ENCODE results near the gene UGT3A1. TPM values are rescaled to one million over a fixed set of nuclear protein-coding genes. Genes with fewer than 3 reads are reported as not detected.

The UGT3A1 gene
- total and polyA plus RNA-seq, 3 experiments from 2014 or later: not detected

DNA sequence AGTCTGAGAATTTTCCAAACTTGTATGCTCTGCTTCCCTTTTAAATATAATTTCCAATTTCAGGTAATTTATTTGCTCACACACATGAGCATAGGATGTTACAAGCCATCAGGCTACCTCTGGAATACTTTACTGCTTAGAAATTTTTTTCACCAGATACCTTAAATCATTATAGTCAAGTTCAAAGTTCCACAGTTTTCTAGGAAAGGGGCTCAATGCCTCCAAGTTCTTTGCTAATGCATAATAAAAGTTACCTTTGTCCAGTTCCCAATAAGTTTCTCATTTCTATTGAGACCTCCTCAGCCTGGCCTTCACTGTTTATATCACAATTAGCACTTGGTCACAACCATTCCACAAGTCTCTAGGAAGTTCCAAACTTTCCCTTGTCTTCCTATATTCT, 16.2 kb upstream of the UGT3A1 start:
- no peak overlapping the region for H3K27ac ChIP-seq (ENCODE audit: low read depth, low read length)
- no peak overlapping the region for H3K27ac Mint-ChIP-seq
- H3K4me3 Mint-ChIP-seq: no peak overlapping the region
- H3K4me3 ChIP-seq (ENCODE audit: low read length): no peak overlapping the region
- DNase-seq: no peak
- no peaks in the 10 kb centered on the region for H3K36me3 Mint-ChIP-seq
- no peaks in the 10 kb centered on the region for H3K36me3 ChIP-seq (ENCODE audit: insufficient read depth, low read length)
- no peaks in the 10 kb centered on the region for H3K4me1 ChIP-seq (ENCODE audit: insufficient read depth, low read length)
- no peaks in the 10 kb centered on the region for H3K9me3 ChIP-seq (ENCODE audit: low read length)
- no peaks in the 10 kb centered on the region for H3K27me3 ChIP-seq (ENCODE audit: insufficient read depth, low read length, poor library complexity, severe bottlenecking)
- CTCF ChIA-PET: no interaction called here
- no peaks in the 10 kb centered on the region for H3K4me1 Mint-ChIP-seq
- H3K27me3 Mint-ChIP-seq: peaks cover 3 to 13% of the 10 kb centered on the region in 2 donors
- POLR2A ChIA-PET: no interaction called here
- peaks cover 3 to 17% (median 13%) of the 10 kb centered on the region in 5 donors for H3K9me3 Mint-ChIP-seq

DNA sequence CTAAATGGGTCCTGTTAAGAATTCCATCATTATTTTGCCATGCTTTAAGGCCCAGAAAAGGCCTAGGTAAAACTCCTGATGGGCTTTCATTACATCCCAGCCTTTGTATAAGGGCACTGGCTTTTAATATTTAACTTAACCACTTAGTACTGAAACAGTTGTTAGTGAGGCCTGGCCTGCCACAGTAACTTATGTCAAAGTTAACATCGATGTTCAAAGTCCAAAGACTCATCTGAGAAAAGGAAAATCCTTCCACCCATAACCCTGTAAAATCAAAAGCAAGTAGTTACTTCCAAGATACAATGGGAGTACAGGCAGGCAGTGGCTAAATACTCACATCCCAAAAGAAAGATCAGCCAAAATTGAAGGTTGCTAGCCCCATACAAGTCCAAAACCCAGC, 15.0 kb upstream of the UGT3A1 start:
- H3K9me3 Mint-ChIP-seq: peaks cover 3 to 17% (median 13%) of the 10 kb centered on the region in 5 donors
- no peaks in the 10 kb centered on the region for H3K4me1 Mint-ChIP-seq
- POLR2A ChIA-PET: no interaction called here
- no peaks in the 10 kb centered on the region for H3K27me3 ChIP-seq (ENCODE audit: insufficient read depth, low read length, poor library complexity, severe bottlenecking)
- no peak overlapping the region for H3K27ac ChIP-seq (ENCODE audit: low read depth, low read length)
- H3K9me3 ChIP-seq (ENCODE audit: low read length): no peaks in the 10 kb centered on the region
- H3K27me3 Mint-ChIP-seq: peaks cover 3 to 19% of the 10 kb centered on the region in 2 donors
- no peaks in the 10 kb centered on the region for H3K4me1 ChIP-seq (ENCODE audit: insufficient read depth, low read length)
- no peak for DNase-seq
- no peak overlapping the region for H3K4me3 ChIP-seq (ENCODE audit: low read length)
- CTCF ChIA-PET: no interaction called here
- H3K27ac Mint-ChIP-seq: no peak overlapping the region
- no peaks in the 10 kb centered on the region for H3K36me3 ChIP-seq (ENCODE audit: insufficient read depth, low read length)
- H3K36me3 Mint-ChIP-seq: no peaks in the 10 kb centered on the region
- H3K4me3 Mint-ChIP-seq: no peak overlapping the region

DNA sequence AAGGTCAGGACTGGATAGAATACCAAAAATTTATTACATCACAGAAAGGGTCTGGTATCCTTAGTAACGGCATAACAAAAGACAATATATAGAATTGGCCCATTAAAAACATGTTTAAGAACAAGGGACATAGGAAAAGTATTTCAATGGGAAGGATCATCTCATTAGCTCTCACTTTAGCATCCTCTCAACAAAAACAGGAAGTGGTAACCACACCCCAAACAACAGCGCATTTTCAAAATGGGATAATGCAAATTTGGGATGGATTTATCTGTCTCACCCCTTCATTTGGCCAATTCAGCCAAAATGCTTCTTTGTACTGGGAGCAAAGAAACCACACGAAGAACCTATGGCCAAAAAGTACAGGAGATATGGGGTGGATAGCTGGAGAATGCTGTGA, 9.8 kb upstream of the UGT3A1 start:
- ChIA-PET CTCF (no interaction called here), POLR2A (no interaction called here)
- Histone ChIP-seq H3K27me3 (ENCODE audit: insufficient read depth, low read length, poor library complexity, severe bottlenecking) (no peaks in the 10 kb centered on the region), H3K4me3 (ENCODE audit: low read length) (no peak overlapping the region), H3K27ac (ENCODE audit: low read depth, low read length) (no peak overlapping the region), H3K9me3 (ENCODE audit: low read length) (no peaks in the 10 kb centered on the region), H3K4me1 (ENCODE audit: insufficient read depth, low read length) (no peaks in the 10 kb centered on the region), H3K36me3 (ENCODE audit: insufficient read depth, low read length) (no peaks in the 10 kb centered on the region)
- Mint-ChIP-seq H3K27ac (no peak overlapping the region), H3K36me3 (no peaks in the 10 kb centered on the region), H3K9me3 (no peaks in the 10 kb centered on the region), H3K4me1 (no peaks in the 10 kb centered on the region), H3K27me3 (peaks cover 1 to 26% of the 10 kb centered on the region in 2 donors), H3K4me3 (no peak overlapping the region)
- DNase-seq: no peak

DNA sequence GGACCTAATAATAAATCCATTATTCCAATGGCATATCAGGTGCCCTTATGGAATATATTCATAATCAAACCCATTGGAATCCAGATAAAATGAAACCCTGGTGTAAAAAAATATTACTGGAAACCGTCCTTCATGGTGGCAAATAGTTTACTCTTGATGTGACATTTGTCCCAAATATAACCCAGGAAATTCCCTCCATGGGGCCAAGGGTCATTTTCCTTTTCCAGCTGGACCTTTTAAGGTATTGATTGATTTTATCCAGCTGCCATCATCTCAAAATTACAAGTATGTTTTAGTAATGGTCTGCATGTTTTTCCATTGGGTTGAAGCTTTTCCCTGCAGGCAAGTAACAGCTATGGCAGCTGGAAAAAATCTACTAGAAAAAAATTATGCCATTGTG, 8.4 kb upstream of the UGT3A1 start:
- Mint-ChIP-seq H3K36me3 (no peaks in the 10 kb centered on the region), H3K4me3 (no peak overlapping the region), H3K9me3 (no peaks in the 10 kb centered on the region), H3K27ac (no peak overlapping the region), H3K27me3 (peaks cover 1 to 34% of the 10 kb centered on the region in 2 donors), H3K4me1 (no peaks in the 10 kb centered on the region)
- Histone ChIP-seq H3K4me3 (ENCODE audit: low read length) (no peak overlapping the region), H3K36me3 (ENCODE audit: insufficient read depth, low read length) (no peaks in the 10 kb centered on the region), H3K27ac (ENCODE audit: low read depth, low read length) (no peak overlapping the region), H3K9me3 (ENCODE audit: low read length) (no peaks in the 10 kb centered on the region), H3K27me3 (ENCODE audit: insufficient read depth, low read length, poor library complexity, severe bottlenecking) (no peaks in the 10 kb centered on the region), H3K4me1 (ENCODE audit: insufficient read depth, low read length) (no peaks in the 10 kb centered on the region)
- ChIA-PET POLR2A (no interaction called here), CTCF (interaction anchor here (0.7 kb wide), 1 partner anchor 682 kb away, joined by 3 read pairs; no protein-coding TSS in a partner anchor)
- DNase-seq: no peak

DNA sequence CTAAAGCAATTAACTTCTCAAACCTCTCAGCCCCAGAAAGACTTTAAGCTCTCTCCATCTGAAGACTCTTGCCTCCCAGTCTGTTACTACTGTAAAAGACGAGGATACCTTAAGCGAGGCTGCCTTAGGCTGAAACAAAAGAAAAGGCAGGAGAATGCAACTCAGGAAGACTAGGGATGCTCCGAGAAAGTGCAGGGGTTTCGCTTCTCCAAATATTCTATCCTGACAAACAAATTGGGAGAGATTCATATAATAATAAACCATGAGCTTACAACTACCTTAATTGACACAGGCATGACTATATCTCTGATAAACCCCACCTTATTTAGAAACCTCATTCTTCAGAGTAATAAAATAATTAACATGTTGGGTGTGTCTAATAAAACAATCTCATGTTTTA, 4.9 kb upstream of the UGT3A1 start:
- no peak overlapping the region for H3K4me3 Mint-ChIP-seq
- no peak for DNase-seq
- Histone ChIP-seq H3K4me1 (ENCODE audit: insufficient read depth, low read length) (no peaks in the 10 kb centered on the region), H3K27ac (ENCODE audit: low read depth, low read length) (no peak overlapping the region), H3K9me3 (ENCODE audit: low read length) (no peaks in the 10 kb centered on the region), H3K27me3 (ENCODE audit: insufficient read depth, low read length, poor library complexity, severe bottlenecking) (no peaks in the 10 kb centered on the region), H3K36me3 (ENCODE audit: insufficient read depth, low read length) (no peaks in the 10 kb centered on the region), H3K4me3 (ENCODE audit: low read length) (no peak overlapping the region)
- H3K27me3 Mint-ChIP-seq: peaks cover 3 to 32% of the 10 kb centered on the region in 2 donors
- no peak overlapping the region for H3K27ac Mint-ChIP-seq
- POLR2A ChIA-PET: no interaction called here
- CTCF ChIA-PET: no interaction called here
- no peaks in the 10 kb centered on the region for H3K4me1 Mint-ChIP-seq
- no peaks in the 10 kb centered on the region for H3K9me3 Mint-ChIP-seq
- H3K36me3 Mint-ChIP-seq: no peaks in the 10 kb centered on the region

DNA sequence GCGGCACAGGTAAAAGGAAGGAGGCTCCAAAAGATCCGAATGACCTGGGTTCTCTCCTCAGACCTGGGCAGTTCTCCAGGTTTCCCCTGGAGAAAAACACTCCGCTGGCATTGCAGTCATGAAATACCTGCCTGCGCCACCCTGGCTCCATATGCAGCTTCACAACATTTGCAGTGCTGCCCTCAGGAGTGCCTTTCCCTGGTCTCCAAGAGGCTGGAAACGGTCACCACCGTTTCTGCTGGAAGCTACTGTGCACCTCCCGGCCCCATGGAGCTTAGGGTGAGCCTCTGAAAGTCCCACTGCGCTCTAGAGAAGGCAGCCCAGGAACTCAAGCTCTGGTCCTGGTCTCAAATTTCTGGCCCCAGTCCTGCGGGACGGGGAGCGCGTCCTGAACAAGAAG, 670 bp downstream of the UGT3A1 start:
- Histone ChIP-seq H3K4me1 (ENCODE audit: insufficient read depth, low read length) (no peaks in the 10 kb centered on the region), H3K36me3 (ENCODE audit: insufficient read depth, low read length) (no peaks in the 10 kb centered on the region), H3K27me3 (ENCODE audit: insufficient read depth, low read length, poor library complexity, severe bottlenecking) (no peaks in the 10 kb centered on the region), H3K27ac (ENCODE audit: low read depth, low read length) (no peak overlapping the region), H3K9me3 (ENCODE audit: low read length) (no peaks in the 10 kb centered on the region), H3K4me3 (ENCODE audit: low read length) (no peak overlapping the region)
- Mint-ChIP-seq H3K27me3 (peaks cover 11 to 56% of the 10 kb centered on the region in 2 donors), H3K4me3 (no peak overlapping the region), H3K36me3 (no peaks in the 10 kb centered on the region), H3K9me3 (no peaks in the 10 kb centered on the region), H3K27ac (no peak overlapping the region), H3K4me1 (no peaks in the 10 kb centered on the region)
- DNase-seq: no peak
- ChIA-PET CTCF (no interaction called here), POLR2A (no interaction called here)

DNA sequence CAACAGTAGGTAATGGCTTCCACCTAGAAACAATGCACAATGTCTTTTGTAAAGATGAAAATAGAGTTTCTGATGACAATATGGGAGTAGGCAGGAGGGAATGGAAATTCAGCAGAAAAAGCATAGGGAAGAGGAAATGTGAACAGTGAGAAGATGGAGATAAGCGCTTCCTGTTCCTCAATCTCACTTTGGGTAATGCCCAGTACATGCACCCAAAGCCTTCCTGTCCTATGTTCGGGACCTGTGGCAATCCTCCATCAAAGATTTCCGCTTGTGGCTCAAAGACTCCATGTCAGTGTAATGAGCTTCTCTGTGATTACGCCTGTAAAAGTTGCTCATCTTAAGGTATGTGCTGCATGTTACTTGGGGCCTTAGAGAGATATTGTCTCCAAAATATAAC, 2.7 kb downstream of the UGT3A1 start:
- H3K9me3 ChIP-seq (ENCODE audit: low read length): no peaks in the 10 kb centered on the region
- Mint-ChIP-seq H3K4me3 (no peak overlapping the region), H3K9me3 (peaks cover 0 to under 1% (median 0%) of the 10 kb centered on the region in 5 donors), H3K36me3 (peaks cover 0 to 4% (median 0%) of the 10 kb centered on the region in 3 donors), H3K27me3 (peaks cover 11 to 43% of the 10 kb centered on the region in 2 donors), H3K4me1 (no peaks in the 10 kb centered on the region), H3K27ac (no peak overlapping the region)
- no peak overlapping the region for H3K27ac ChIP-seq (ENCODE audit: low read depth, low read length)
- no peaks in the 10 kb centered on the region for H3K27me3 ChIP-seq (ENCODE audit: insufficient read depth, low read length, poor library complexity, severe bottlenecking)
- no peaks in the 10 kb centered on the region for H3K4me1 ChIP-seq (ENCODE audit: insufficient read depth, low read length)
- H3K36me3 ChIP-seq (ENCODE audit: insufficient read depth, low read length): no peaks in the 10 kb centered on the region
- ChIA-PET CTCF (no interaction called here), POLR2A (no interaction called here)
- DNase-seq: no peak
- H3K4me3 ChIP-seq (ENCODE audit: low read length): no peak overlapping the region

DNA sequence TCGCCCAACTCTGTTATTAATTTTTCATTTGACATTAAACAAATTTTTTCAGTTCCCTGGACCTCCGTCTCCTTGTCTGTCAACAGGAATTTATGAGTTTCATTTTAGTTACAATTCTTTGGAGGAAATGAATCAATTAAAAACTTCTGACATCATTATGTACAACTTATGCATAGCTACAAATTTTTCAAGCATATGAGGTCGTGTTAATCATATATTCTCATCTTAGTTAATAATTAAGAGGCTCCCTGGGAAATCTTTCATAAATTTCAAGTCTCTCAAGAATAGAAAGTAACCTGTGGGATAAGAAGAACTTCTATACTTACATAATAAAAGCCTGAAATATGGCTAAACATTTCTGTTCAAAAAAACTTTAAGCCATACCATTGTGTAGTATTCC, 3.4 kb downstream of the UGT3A1 start:
- ChIA-PET CTCF (no interaction called here), POLR2A (no interaction called here)
- peaks cover 0 to 9% (median 0%) of the 10 kb centered on the region in 3 donors for H3K36me3 Mint-ChIP-seq
- Histone ChIP-seq H3K36me3 (ENCODE audit: insufficient read depth, low read length) (no peaks in the 10 kb centered on the region), H3K27ac (ENCODE audit: low read depth, low read length) (no peak overlapping the region), H3K27me3 (ENCODE audit: insufficient read depth, low read length, poor library complexity, severe bottlenecking) (no peaks in the 10 kb centered on the region), H3K4me1 (ENCODE audit: insufficient read depth, low read length) (no peaks in the 10 kb centered on the region), H3K4me3 (ENCODE audit: low read length) (no peak overlapping the region), H3K9me3 (ENCODE audit: low read length) (no peaks in the 10 kb centered on the region)
- H3K4me1 Mint-ChIP-seq: no peaks in the 10 kb centered on the region
- H3K27me3 Mint-ChIP-seq: peaks cover 11 to 38% of the 10 kb centered on the region in 2 donors
- no peak overlapping the region for H3K27ac Mint-ChIP-seq
- no peak overlapping the region for H3K4me3 Mint-ChIP-seq
- H3K9me3 Mint-ChIP-seq: peaks cover 0 to 5% (median 4%) of the 10 kb centered on the region in 5 donors
- no peak for DNase-seq

DNA sequence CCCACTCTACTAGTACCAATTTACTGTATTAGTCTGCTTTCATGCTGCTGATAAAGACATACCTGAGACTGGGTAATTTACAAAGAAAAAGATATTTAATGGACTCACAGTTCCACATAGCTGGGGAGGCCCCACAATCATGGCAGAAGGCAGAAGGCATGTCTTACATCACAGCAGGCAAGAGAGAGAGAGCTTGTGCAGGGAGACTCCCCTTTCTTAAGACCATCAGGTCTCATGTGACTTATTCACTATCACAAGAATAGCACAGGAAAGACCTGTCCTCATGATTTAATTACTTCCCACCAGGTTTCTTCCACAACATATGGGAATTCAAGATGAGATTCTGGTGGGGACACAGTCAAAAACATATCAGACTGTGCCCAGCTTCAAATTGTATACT, 11.5 kb downstream of the UGT3A1 start:
- POLR2A ChIA-PET: no interaction called here

More for the DNA sequence above, 11.5 kb downstream of the UGT3A1 start:
- Histone ChIP-seq H3K27ac (ENCODE audit: low read depth, low read length) (no peak overlapping the region), H3K4me3 (ENCODE audit: low read length) (no peak overlapping the region), H3K36me3 (ENCODE audit: insufficient read depth, low read length) (no peaks in the 10 kb centered on the region), H3K4me1 (ENCODE audit: insufficient read depth, low read length) (no peaks in the 10 kb centered on the region), H3K9me3 (ENCODE audit: low read length) (no peaks in the 10 kb centered on the region), H3K27me3 (ENCODE audit: insufficient read depth, low read length, poor library complexity, severe bottlenecking) (no peaks in the 10 kb centered on the region)
- peaks cover 16 to 30% (median 26%) of the 10 kb centered on the region in 5 donors for H3K9me3 Mint-ChIP-seq
- no peaks in the 10 kb centered on the region for H3K4me1 Mint-ChIP-seq
- H3K4me3 Mint-ChIP-seq: no peak overlapping the region
- peaks cover 3 to 4% of the 10 kb centered on the region in 2 donors for H3K27me3 Mint-ChIP-seq
- peaks cover 0 to 26% (median 0%) of the 10 kb centered on the region in 3 donors for H3K36me3 Mint-ChIP-seq
- no peak overlapping the region for H3K27ac Mint-ChIP-seq
- CTCF ChIA-PET: no interaction called here
- no peak for DNase-seq

All from CD8-positive, alpha-beta memory T cell (primary cell).